ENCODE measurements around the gene TAX1BP1. TPM values are rescaled to one million over a fixed set of nuclear protein-coding genes. Genes with fewer than 3 reads are reported as not detected.
"Not testable (repeated sequence)": the region's sequence is repeated elsewhere in the genome, so short reads cannot be mapped to it uniquely, and the experiment has no call there.

Gene TAX1BP1
- total and polyA plus RNA-seq, 2 of the 13 experiments (the other 11 are each of a cell fraction or from before 2014, with no cell fraction given) = 95.2 to 98.9 TPM

DNA sequence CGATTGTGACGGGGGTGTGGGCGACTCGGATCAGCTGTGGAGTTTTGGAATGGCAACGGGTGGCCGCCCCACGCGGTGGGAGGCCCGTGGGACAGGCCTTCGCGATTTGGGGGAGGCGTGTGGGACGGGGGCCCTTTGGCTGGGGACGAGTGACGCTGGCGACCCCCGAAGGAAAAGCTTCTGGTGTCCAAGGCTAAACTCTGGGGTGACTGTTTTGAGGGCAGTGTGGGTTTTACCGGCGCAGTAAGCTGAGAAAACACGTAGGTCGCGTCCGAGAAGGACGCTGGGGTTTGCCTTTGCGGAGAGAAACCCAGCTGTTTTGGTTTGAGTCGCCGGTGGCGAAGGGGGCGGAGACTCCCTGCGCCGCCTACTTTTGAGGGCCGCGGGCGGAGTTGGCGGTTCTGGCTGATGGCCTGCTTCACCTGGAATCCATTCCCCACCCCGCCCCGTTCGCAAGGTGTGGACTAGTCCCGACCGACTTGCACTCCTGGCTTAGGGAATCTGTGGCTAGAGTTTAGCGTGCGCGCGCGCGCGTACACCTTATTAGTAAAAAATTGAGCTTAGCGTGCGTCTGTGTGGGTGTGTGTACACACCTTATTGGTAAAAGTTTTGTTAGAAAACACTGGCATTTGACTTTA lies 606 bp downstream of the TAX1BP1 start (continued):
- peak; percentile 94 for TF ChIP-seq TFAP4 (IDR thresholded peaks at IDR 0.05; ENCODE audit: borderline replicate concordance, low read depth)
- peak; percentile 54 for TF ChIP-seq POGZ (CRISPR knock-in tag; IDR thresholded peaks at IDR 0.05)
- TF ChIP-seq, protein P1, sequence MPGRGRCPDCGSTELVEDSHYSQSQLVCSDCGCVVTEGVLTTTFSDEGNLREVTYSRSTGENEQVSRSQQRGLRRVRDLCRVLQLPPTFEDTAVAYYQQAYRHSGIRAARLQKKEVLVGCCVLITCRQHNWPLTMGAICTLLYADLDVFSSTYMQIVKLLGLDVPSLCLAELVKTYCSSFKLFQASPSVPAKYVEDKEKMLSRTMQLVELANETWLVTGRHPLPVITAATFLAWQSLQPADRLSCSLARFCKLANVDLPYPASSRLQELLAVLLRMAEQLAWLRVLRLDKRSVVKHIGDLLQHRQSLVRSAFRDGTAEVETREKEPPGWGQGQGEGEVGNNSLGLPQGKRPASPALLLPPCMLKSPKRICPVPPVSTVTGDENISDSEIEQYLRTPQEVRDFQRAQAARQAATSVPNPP (CRISPR knock-in tag; IDR thresholded peaks at IDR 0.05) = no peak
- no peak for TF ChIP-seq IRX3 (CRISPR knock-in tag; IDR thresholded peaks at IDR 0.05; ENCODE audit: borderline replicate concordance, low read depth)

DNA sequence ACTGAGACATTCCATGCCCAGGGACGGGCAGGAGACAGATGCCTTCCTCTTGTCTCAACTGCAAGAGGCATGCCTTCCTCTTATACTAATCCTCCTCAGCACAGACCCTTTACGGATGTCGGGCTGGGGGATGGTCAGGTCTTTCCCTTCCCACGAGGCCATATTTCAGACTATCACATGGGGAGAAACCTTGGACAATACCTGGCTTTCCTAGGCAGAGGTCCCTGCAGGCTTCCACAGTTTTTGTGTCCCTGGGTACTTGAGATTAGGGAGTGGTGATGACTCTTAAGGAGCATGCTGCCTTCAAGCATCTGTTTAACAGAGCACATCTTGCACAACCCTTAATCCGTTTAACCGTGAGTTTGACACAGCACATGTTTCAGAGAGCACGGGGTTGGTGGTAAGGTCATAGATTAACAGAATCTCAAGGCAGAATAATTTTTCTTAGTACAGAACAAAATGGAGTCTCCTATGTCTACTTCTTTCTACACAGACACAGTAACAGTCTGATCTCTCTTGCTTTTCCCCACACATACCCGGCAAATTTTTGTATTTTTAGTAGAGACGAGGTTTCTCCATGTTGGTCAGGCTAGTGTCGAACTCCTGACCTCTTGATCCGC lies 2.2 kb downstream of the TAX1BP1 start:
- H3K4me2 ChIP-seq (ENCODE audit: low read depth, low read length) = peak overlapping the region; percentile 33; the same call in 1 of the 2 replicates
- not testable (repeated sequence) for DNase-seq (ENCODE audit: low spot score)

More for the DNA sequence above, 2.2 kb downstream of the TAX1BP1 start:
- H3K9ac ChIP-seq (ENCODE audit: insufficient read depth, low read depth, low read length); CTCF ChIA-PET (ENCODE audit: low intra/inter-chr PET ratio, low total read pairs); H4K20me1 ChIP-seq (ENCODE audit: insufficient read depth, low read length); H3K27ac ChIP-seq (ENCODE audit: extremely low read length, insufficient read depth, low read length); in situ Hi-C loops (cut with HindIII; ENCODE audit: extremely low pct_ligation_motif_present, low pct_unique_long_range_greater_than_20kb); H3K9me3 ChIP-seq (ENCODE audit: low read length); H3K27me3 ChIP-seq (ENCODE audit: control insufficient read depth in 1 of 2, insufficient read depth in 2 of 2, low read length in 2 of 2); BruUV-seq (replicated peaks); ATAC-seq; H2AFZ ChIP-seq (ENCODE audit: low read length); intact Hi-C loops (cut with micrococcal nuclease; ENCODE audit: unreplicated experiment); POLR2A ChIA-PET; FAIRE-seq; H3K36me3 ChIP-seq (replicated peaks in 1 of 2; ENCODE audit: control insufficient read depth in 1 of 2, insufficient read depth in 2 of 2, low read length in 2 of 2): not testable (repeated sequence)
- peak overlapping the region in 1 of 3 experiments; percentile 6; a peak in 1 of 6 replicates for H3K4me3 ChIP-seq (replicated peaks in 1 of 3; ENCODE audit: insufficient read depth in 1 of 3, low read depth in 2 of 3, low read length in 3 of 3)
- WGBS (ENCODE audit: low lambda C conversion rate) = 54% methylated on average over 8 of the region's 11 CpGs
- peaks cover 57% of the 10 kb centered on the region for H3K4me1 ChIP-seq (ENCODE audit: insufficient read depth, low read length)
- peaks cover 54% of the 10 kb centered on the region for H3K79me2 ChIP-seq (ENCODE audit: insufficient read depth, low read length)
